HT1080 (cell line): ENCODE measurements around the gene FAM185A. TPM values are rescaled to one million over a fixed set of nuclear protein-coding genes. Genes with fewer than 3 reads are reported as not detected.
"Not testable (repeated sequence)": the region's sequence is repeated elsewhere in the genome, so short reads cannot be mapped to it uniquely, and the experiment has no call there.

ENCODE experiments used
- DNase-seq: peaks from one replicate; pipeline ENCODE4 v3.0.0-alpha.2; 2015; ENCODE audit warnings: low read depth
- small RNA-seq: library from RNA; depleted of rRNA; stranded (forward); fragments of <200 nt; gene quantifications from one replicate; pipeline ENCODE3, GENCODE V24; 2014
- total RNA-seq: library from RNA; depleted of rRNA; stranded (reverse); fragments of >200 nt; shearing (Covaris generic); gene quantifications from 2 replicates; pipeline ENCODE4 v1.2.3, GENCODE V29; 2014; rRNA removed

The FAM185A gene
- total RNA-seq, 1 experiment from 2014 or later, result 6.9 TPM

DNA sequence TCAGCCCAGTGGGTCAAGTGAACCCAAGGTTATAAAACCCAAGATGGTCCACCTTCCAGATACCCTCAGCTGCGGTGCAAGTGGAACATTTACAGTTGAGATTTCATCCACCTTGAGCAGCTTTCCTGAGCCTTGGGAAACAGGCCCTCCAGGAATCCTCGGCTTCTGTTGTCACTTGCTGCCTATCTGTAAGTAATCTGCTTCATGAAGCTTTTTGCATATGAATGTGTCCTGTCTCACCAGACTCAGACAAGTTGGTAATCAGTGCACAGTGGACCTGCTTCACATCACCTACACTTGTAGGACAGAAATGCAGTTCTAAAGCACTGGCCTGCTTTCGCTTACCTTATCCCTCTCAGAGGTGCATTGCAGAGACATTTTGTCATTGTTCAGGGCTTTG, 80.3 kb downstream of the FAM185A start:
- DNase-seq, result no peak

DNA sequence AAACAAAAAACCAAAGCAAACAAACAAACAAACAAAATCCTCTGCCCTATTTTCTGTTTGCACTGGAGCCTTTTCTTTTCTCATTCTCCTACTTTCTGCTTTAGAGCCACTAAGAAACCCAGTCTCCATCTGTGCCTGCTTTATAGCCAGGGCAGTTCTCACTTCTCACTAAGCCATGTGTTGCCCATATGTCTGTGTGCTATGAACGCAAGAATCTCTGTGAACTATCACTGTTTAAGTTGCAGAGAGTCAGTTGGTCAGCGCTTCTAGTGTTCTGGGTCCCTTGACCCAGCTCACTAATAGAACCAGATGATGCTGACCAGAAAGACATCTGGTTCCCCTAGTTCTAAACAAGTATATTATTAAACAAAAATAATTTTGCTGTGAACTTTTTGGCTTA, 81.4 kb downstream of the FAM185A start:
- DNase-seq, result no peak

DNA sequence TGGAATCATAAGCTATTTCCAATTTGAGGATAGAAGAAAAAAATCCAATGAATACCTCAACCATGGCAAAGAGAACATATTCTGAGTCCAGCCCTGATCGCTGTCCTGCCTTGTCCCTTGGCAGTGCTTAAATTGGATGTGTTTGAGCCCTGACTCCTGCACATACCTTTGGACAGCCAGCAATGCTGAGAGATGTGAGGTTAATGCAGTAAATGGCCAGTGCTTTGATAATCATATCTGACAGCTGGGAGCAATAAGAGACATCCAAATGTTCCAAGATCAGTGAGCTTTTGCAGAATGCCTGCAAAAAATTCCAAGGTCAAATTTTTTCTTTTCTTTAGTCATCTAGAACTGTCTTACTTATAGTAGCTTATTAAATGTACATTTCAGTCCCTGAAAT, 83.9 kb downstream of the FAM185A start:
- DNase-seq, result no peak

GRCh38 chr7:102833343-102833742, 84.5 kb downstream of the FAM185A start:
- DNase-seq, result no peak

- peak; percentile 7 for DNase-seq
These were observed 85.7 kb downstream of the FAM185A start for GRCh38 chr7:102834466-102834865.

DNA sequence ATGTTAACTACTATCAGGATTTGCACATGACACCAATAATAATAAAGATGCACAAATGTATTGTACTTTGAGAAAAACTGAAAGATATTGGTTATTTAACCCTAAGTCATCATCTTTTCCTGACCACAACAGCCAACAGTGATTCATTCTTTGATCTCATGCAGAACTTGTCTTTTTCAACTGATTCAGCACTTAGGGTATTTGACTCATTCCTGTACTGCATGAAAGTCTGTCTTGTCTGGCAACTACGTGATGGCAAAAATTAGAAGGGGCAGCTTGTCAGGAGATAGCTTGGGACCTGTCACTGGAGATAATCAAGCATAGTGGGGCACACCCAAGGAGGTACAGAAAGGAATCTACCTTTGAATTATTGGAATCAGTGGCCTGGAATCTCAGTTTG, 86.2 kb downstream of the FAM185A start:
- peak; percentile 91 for DNase-seq

DNA sequence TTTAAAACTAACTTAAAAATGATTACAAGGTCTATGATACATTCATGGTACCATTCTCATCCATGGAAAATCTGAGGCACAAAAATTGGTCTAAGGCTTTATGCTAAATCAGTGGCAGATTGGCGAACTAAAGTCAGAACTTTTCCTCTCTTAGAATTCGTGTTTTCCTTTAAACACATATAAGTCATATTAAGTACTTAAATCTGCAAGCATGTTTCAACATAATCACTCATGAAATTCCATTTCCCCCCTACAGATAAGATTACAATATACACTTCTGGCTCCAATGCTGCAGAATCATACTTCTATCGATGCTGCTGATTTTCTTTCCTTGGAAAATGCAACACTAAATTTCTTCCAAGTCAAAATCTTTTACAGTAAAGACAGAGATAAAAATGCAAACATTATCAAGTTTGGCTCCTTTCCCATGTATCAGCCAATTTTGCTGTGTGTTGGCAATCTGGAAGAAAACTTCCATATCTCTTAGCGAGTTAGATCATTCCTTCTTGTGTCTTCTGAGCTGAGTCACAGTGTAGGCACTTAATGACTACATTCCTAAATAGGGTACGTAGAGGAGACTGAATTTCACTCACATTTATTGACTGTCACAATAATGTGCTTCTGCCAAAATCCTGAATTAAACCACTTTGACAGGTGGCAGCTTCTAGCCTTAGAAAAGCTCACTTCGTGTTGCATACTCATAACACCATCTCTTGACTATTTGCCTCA, 87.6 kb downstream of the FAM185A start:
- peak; percentile 87 for DNase-seq

- DNase-seq, result no peak
These were observed 88.2 kb downstream of the FAM185A start for GRCh38 chr7:102836977-102837376.

DNA sequence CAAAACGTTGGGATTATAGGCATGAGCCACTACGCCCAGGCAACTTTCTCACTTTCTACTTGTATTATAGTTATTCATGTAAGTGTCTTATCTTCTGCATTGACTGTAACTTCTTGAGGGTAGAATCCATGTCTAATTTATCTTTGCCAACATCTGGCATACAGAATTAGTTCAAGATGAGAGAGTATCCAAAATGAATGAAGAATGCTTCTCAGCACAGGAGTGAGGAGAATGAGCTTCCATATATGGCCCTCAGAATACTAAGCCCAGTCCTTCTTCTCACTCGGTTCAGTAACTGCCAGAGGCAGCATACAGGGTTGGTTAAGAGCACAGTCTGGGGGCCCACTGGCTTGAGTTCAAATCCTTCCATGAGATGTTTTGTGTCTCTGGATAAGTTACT, 89.0 kb downstream of the FAM185A start:
- no peak for DNase-seq

GRCh38 chr7:102838572-102839101, 89.8 kb downstream of the FAM185A start:
- DNase-seq, result not testable (repeated sequence)

GRCh38 chr7:102840404-102840803, 91.6 kb downstream of the FAM185A start:
- DNase-seq, result no peak

DNA sequence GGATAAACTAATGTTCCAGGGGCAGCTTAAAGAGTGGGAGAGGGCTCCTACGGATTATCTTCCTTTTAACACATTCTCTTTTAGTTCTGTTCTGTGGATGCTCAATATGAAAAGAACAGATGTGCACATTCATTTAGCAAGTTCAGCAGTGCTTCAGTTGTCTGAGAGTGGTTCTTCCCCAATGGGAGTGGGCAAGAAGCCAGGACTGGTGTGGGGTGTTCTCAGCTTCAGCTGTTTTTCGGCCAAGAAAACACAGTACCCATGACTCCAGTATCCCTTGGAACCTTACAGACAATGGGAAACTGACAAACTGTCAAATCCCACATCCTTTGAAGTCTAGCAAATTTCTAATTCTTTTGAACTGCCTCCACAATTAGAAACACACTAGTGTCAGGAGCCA, 92.5 kb downstream of the FAM185A start:
- no peak for DNase-seq

- DNase-seq, result no peak
These were observed 93.5 kb downstream of the FAM185A start for GRCh38 chr7:102842284-102842683.

- DNase-seq, result no peak
These were observed 95.1 kb downstream of the FAM185A start for GRCh38 chr7:102843850-102844249.

- DNase-seq, result no peak
These were observed 96.5 kb downstream of the FAM185A start for GRCh38 chr7:102845346-102845745.

DNA sequence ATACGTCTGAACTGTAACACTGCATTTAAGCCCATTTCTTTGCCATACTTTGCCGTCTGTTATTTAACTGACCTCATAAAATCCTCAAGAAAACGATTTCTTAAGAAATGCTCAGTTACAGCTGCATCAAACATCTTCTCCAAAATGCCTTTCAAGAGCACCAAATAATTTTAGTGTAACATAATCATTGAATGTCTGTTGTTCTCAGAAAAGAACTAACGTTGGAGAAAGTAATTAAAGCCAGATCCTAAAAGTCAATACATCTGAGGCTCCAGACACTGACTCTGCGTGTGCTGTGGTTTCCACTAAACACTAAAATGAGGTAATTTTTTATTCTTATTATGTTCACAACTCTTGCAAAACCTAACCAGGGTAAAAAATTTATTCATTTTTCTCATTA, 100.3 kb downstream of the FAM185A start:
- DNase-seq, result no peak

- no peak for DNase-seq
These were observed 100.7 kb downstream of the FAM185A start for GRCh38 chr7:102849538-102849937.

DNA sequence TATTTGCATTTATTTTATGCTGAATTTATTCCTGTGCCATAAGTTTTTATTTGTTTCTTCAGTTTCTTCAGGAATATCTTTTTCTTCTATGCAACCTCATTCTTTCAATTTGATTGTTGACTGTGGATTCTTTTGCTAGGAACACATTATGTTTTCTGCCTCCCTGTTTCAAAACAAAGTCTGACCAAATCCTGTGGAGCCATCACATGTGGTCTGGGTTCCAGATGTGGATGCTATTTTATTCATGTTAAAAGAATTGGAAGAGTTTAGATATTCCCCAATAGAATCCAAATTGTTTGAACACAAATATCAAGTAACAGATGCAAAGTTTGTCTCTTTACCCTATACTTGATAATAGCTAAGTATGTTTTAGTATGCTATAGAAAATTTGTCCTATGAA, 107.2 kb downstream of the FAM185A start:
- DNase-seq, result no peak

Small RNA genes lying within 50 kb of the gene (small RNA-seq; reads per million reads assigned to genes)
- not detected for gene RNU6-1136P

Other genes with a start within 250 kb of the FAM185A start
- 0.67 and 1.2 TPM in 2 replicates for gene RASA4B, start 231.2 kb upstream of the FAM185A start, total RNA-seq
- 4.7 and 6.4 TPM in 2 replicates for gene UPK3BL2, start 205.3 kb upstream of the FAM185A start, total RNA-seq
- not detected in 2 replicates for gene SPDYE2, start 197.8 kb upstream of the FAM185A start, total RNA-seq
- gene POLR2J3, start 176.4 kb upstream of the FAM185A start, total RNA-seq, result 20.6 and 32.1 TPM in 2 replicates
- gene RASA4, start 132.2 kb upstream of the FAM185A start, total RNA-seq, result 1.3 and 2.8 TPM in 2 replicates
- gene UPK3BL1, start 106.2 kb upstream of the FAM185A start, total RNA-seq, result 44.0 and 55.2 TPM in 2 replicates
- not detected in 2 replicates for gene SPDYE2B, start 98.7 kb upstream of the FAM185A start, total RNA-seq
- gene POLR2J2, start 77.3 kb upstream of the FAM185A start, total RNA-seq, result 1.5 and 1.6 TPM in 2 replicates
- 17.0 and 20.8 TPM in 2 replicates for gene LRRC17, start 164.0 kb downstream of the FAM185A start, total RNA-seq